ENCODE results near the gene KIAA1958. TPM values are rescaled to one million over a fixed set of nuclear protein-coding genes. Genes with fewer than 3 reads are reported as not detected.

The KIAA1958 gene
- total and polyA plus RNA-seq, 4 donors: 0.99 to 7.1 (median 3.3) TPM

DNA sequence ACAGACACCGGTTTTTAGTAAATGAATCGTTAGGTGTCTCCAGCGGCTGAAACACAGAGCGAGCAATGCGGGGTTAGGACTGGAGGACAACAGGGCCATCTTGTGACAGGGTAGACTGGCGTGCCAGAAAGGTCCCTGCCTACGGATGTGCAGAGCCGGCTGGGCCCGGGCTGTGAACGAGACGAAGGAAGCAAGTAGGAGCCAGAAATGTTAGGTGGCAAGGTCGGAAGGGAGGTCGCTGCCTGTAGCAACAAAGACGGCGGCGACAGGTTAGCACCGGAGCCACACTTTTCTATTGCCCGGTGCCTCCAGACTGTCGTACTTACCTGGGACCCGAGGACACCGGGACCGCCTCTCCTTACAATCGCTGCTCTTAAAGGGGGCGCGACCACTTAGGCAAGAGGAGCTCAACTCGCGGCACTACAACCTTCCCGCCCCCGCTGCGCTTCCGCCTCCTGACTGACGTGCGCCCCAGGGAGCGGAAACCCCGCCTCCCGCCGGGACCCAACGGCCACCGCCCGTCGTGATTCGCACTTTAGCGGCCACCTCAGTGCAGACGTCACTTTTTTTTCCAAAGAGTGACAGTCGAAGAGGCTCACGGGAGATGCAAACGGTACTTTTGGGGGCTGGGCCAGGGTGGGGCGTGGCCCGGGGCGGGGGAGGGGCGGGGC is 231.2 kb downstream of the KIAA1958 start, which contains the start of gene INIP:
TSS of gene INIP (minus strand) at position 457 of the 671 bp plus-strand sequence. CDS start 1,632 bp downstream, outside the sequence.
- Histone ChIP-seq H3K36me3 (ENCODE audit: control insufficient read depth in 4 of 4, insufficient read depth in 3 of 4, low read depth in 1 of 4, low read length in 3 of 4) (peaks cover 0 to 3% (median 1%) of the 10 kb centered on the region in 4 donors), H3K4me3 (ENCODE audit: low read depth in 1 of 3, low read length in 3 of 3) (peak within 1 kb of the TSS; percentile 70 to 98 (median 97)), H3K9me3 (ENCODE audit: control insufficient read depth in 4 of 4, low read length in 3 of 4) (no peaks in the 10 kb centered on the region), H3K4me1 (ENCODE audit: control insufficient read depth in 4 of 4, insufficient read depth in 4 of 4, low read length in 3 of 4) (peaks cover 0 to 9% (median 8%) of the 10 kb centered on the region in 4 donors), H3K9ac (ENCODE audit: low read depth in 1 of 2, low read length in 2 of 2) (peak within 1 kb of the TSS; percentile 95 to 96), H3K27ac (ENCODE audit: low read depth in 1 of 2, low read length in 2 of 2) (peak within 1 kb of the TSS; percentile 90 to 91), H3K27me3 (ENCODE audit: control insufficient read depth in 4 of 4, insufficient read depth in 4 of 4, low read length in 3 of 4) (no peaks in the 10 kb centered on the region)
- DNase-seq (ENCODE audit: low spot score): peak; percentile 94
- TF ChIP-seq GABPA (IDR thresholded peaks at IDR 0.05 in 1 of 2, conservative IDR thresholded peaks at IDR 0.05 in 1 of 2) (peak; percentile 62 to 90), EGR1 (IDR thresholded peaks at IDR 0.05; ENCODE audit: low read depth in 2 of 2) (peak; percentile 96 to 98), YY1 (IDR thresholded peaks at IDR 0.05) (peak; percentile 71), RXRA (IDR thresholded peaks at IDR 0.05) (peak in 1 of 2 donors; percentile 33), NR2F2 (IDR thresholded peaks at IDR 0.05) (no peak), JUND (IDR thresholded peaks at IDR 0.05) (no peak), HNF4A (conservative IDR thresholded peaks at IDR 0.05) (peak in 1 of 2 donors; percentile 14), RAD21 (IDR thresholded peaks at IDR 0.05) (peak in 1 of 2 donors; percentile 53), SP1 (IDR thresholded peaks at IDR 0.05) (peak; percentile 68), TAF1 (conservative IDR thresholded peaks at IDR 0.05) (peak; percentile 20)
- TF ChIP-seq, protein P1, sequence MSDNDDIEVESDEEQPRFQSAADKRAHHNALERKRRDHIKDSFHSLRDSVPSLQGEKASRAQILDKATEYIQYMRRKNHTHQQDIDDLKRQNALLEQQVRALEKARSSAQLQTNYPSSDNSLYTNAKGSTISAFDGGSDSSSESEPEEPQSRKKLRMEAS (IDR thresholded peaks at IDR 0.05): no peak
- TF ChIP-seq, protein P2, sequence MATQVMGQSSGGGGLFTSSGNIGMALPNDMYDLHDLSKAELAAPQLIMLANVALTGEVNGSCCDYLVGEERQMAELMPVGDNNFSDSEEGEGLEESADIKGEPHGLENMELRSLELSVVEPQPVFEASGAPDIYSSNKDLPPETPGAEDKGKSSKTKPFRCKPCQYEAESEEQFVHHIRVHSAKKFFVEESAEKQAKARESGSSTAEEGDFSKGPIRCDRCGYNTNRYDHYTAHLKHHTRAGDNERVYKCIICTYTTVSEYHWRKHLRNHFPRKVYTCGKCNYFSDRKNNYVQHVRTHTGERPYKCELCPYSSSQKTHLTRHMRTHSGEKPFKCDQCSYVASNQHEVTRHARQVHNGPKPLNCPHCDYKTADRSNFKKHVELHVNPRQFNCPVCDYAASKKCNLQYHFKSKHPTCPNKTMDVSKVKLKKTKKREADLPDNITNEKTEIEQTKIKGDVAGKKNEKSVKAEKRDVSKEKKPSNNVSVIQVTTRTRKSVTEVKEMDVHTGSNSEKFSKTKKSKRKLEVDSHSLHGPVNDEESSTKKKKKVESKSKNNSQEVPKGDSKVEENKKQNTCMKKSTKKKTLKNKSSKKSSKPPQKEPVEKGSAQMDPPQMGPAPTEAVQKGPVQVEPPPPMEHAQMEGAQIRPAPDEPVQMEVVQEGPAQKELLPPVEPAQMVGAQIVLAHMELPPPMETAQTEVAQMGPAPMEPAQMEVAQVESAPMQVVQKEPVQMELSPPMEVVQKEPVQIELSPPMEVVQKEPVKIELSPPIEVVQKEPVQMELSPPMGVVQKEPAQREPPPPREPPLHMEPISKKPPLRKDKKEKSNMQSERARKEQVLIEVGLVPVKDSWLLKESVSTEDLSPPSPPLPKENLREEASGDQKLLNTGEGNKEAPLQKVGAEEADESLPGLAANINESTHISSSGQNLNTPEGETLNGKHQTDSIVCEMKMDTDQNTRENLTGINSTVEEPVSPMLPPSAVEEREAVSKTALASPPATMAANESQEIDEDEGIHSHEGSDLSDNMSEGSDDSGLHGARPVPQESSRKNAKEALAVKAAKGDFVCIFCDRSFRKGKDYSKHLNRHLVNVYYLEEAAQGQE (IDR thresholded peaks at IDR 0.05): peak; percentile 48
- TF ChIP-seq, protein P3, sequence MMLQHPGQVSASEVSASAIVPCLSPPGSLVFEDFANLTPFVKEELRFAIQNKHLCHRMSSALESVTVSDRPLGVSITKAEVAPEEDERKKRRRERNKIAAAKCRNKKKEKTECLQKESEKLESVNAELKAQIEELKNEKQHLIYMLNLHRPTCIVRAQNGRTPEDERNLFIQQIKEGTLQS (IDR thresholded peaks at IDR 0.05): no peak
- TF ChIP-seq, protein P4, sequence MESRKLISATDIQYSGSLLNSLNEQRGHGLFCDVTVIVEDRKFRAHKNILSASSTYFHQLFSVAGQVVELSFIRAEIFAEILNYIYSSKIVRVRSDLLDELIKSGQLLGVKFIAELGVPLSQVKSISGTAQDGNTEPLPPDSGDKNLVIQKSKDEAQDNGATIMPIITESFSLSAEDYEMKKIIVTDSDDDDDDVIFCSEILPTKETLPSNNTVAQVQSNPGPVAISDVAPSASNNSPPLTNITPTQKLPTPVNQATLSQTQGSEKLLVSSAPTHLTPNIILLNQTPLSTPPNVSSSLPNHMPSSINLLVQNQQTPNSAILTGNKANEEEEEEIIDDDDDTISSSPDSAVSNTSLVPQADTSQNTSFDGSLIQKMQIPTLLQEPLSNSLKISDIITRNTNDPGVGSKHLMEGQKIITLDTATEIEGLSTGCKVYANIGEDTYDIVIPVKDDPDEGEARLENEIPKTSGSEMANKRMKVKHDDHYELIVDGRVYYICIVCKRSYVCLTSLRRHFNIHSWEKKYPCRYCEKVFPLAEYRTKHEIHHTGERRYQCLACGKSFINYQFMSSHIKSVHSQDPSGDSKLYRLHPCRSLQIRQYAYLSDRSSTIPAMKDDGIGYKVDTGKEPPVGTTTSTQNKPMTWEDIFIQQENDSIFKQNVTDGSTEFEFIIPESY (IDR thresholded peaks at IDR 0.05): no peak
- TF ChIP-seq, protein P5, sequence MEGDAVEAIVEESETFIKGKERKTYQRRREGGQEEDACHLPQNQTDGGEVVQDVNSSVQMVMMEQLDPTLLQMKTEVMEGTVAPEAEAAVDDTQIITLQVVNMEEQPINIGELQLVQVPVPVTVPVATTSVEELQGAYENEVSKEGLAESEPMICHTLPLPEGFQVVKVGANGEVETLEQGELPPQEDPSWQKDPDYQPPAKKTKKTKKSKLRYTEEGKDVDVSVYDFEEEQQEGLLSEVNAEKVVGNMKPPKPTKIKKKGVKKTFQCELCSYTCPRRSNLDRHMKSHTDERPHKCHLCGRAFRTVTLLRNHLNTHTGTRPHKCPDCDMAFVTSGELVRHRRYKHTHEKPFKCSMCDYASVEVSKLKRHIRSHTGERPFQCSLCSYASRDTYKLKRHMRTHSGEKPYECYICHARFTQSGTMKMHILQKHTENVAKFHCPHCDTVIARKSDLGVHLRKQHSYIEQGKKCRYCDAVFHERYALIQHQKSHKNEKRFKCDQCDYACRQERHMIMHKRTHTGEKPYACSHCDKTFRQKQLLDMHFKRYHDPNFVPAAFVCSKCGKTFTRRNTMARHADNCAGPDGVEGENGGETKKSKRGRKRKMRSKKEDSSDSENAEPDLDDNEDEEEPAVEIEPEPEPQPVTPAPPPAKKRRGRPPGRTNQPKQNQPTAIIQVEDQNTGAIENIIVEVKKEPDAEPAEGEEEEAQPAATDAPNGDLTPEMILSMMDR (IDR thresholded peaks at IDR 0.05; ENCODE audit: low read depth, low read length, missing input control): peak; percentile 25
- WGBS: under 1% methylated on average over 51 of the region's 51 CpGs

Other genes with a start within 250 kb of the KIAA1958 start
- gene PTBP3, start 153.2 kb upstream of the KIAA1958 start, total RNA-seq: 10 to 100 TPM; 11.8 to 34.1 TPM
- 1 to 10 TPM; 4.3 to 6.7 TPM for gene PTBP3, start 153.2 kb upstream of the KIAA1958 start, polyA plus RNA-seq
- 100 to 1,000 TPM in 1 of 2 donors, 10 to 100 TPM in 1; 26.1 to 135 TPM for gene HSDL2, start 106.7 kb upstream of the KIAA1958 start, total RNA-seq
- gene HSDL2, start 106.7 kb upstream of the KIAA1958 start, polyA plus RNA-seq: 10 to 100 TPM; 72.2 to 86.9 TPM
- 10 to 100 TPM; 10.8 to 13.3 TPM for gene INIP, start 231.3 kb downstream of the KIAA1958 start, total RNA-seq
- 1 to 10 TPM; 6.2 to 9.5 TPM for gene INIP, start 231.3 kb downstream of the KIAA1958 start, polyA plus RNA-seq

All from liver (tissue), 9 donors.